Activated T-cell treated with anti-CD3 and anti-CD28 coated beads for 24 hours (primary cell): Measurements from ENCODE around the gene SEMA4B.
"Not testable (repeated sequence)": the region's sequence is repeated elsewhere in the genome, so short reads cannot be mapped to it uniquely, and the experiment has no call there.

Experiments
- DNase-seq: peaks from one replicate; pipeline ENCODE4 v3.0.0-alpha.2; 2020; ENCODE audit warnings: low read depth

Gene SEMA4B

DNA sequence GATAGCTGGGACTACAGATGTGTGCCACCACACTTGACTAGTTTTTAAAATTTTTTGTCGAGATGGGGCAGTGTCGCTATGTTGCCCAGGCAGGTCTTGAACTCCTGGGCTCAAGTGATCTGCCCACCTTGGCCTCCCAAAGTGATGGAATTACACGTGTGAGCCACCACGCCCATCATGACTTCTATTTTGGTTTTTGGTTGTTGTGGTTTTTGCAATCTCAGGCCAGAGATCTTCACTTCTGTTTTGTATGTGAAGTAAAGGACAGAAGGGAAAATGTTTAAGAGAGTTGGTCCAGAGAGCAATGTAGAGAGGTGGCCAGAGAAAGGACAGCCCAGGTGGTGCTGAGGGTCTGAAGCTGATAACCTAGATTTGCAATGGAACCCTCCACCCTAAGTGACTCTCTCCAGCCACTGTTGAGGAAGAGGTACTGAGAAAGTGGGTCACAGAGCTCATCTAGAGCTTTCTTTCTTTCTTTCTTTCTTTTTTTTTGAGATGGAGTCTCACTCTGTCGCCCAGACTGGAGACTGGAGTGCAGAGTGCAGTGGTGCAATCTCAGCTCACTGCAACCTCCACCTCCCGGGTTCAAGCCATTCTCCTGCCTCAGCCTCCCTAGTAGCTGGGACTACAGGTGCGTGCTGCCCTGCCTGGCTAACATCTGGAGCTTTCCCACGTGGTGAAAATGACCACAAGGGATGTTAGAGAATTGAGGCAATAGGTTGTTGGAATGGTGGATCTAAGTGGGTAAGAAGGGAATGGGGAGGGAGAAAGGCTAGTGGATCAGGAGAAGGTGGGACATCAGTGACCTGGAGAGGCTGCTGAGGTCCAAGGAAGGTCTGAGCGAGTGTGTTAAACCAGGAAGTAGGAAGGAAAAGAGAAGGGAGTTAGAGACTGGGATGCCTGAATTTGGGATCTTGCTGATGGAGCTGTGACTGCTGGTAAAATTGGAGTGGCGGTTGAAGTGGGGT lies 22.4 kb upstream of the SEMA4B start:
- DNase-seq, result no peak

- no peak for DNase-seq
Measured at GRCh38 chr15:90181776-90182175, 19.4 kb upstream of the SEMA4B start.

DNA sequence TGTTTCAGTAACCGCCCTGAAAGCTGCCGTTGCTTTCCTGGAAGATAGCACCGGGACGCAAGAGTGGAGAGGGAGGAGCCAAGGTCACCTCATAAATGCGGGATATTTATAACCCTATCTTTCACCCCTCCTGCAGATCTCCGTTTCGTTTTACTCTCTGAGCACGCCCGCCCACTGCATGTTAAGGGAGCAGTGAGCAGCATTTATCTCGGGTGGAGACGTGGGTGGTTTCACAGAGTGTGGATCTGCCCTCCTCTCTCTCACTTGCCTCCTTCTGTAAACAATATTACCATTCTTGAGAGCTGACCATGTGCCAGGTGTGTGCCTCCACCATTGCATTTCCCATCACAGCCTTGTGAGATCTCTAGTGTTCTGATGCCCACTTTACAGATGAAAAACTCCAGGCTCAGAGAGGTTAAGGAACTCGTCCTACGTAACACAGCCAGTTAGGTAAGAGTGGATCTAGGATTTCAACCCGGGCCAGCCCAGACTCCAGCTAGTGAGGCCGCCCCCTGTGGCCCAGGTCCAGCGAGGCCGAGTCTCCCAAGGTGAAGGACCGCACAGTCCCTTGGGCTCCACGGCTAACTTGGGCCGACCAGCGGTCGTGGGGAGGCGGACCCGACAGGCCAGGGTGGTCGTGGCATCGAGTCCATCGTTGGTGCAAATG lies 16.9 kb upstream of the SEMA4B start:
- no peak for DNase-seq

- DNase-seq, result peak; percentile 22
Measured at GRCh38 chr15:90184786-90185704, 16.1 kb upstream of the SEMA4B start.

DNA sequence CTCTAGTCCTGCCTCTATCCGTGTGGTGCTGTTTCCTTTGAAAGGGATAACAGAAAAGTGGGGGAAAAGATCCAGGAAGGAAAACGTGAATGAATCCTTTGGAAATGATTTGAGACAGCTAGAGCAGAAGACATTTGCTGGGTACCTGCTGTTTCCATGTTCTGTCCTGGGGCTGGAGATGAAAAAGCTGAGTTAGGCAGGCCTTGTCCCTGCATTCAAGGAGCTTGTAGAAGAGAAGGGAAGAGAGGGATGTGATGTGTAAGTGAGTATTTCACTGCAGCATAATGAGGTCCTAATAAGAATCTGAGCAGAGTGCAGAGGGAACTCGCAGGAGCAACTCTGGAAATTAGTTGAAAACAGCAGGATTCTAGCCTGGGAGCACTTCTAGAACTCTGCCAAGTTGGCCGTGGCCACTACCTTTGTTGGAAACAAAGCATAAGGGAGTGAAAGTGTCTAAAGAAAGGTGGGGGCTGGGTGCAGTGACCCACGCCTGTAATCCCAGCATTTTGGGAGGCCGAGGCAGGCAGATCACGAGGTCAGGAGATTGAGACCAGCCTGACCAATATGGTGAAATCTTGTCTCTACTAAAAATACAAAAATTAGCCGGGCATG lies 13.8 kb upstream of the SEMA4B start:
- no peak for DNase-seq

- not testable (repeated sequence) for DNase-seq
Measured at GRCh38 chr15:90188065-90188464, 13.1 kb upstream of the SEMA4B start.

DNA sequence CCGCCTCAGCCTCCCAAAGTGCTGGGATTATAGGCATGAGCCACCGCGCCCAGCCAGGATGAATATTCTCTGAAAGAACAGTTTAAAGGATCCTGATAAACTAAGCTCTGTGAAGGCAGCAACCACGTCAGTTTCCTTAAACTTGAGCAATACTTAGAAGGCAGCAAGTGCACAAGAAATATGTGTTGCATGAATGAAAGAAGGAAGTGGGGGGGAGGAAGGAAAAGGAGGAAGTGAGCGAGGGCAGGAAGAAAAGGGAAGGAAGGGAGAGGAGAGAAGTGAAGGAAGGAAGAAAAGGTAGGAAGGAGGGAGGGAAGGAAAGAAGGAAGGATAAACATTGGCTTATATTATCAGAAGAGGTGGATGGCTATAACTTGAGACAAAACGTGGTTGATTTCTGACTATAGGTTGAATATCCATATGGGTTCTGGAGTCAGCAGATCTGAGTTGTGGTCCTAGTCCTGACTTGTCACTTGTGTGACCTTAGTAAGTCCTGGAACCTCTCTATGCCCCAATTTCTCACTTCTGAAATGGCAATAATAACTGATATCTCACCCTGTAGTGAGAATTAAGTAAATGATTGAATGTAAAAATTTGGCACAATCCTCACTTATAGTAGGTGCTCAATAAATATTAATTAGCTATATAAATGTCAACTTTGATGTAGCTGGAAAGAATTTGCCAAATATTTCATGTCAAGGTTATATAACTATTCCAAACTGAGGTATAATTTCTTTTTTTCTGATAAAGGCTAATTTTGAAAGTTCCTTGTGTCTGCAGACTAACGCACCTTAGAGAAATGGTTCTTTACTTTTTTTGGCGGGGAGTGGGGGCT lies 12.0 kb upstream of the SEMA4B start:
- no peak for DNase-seq

DNA sequence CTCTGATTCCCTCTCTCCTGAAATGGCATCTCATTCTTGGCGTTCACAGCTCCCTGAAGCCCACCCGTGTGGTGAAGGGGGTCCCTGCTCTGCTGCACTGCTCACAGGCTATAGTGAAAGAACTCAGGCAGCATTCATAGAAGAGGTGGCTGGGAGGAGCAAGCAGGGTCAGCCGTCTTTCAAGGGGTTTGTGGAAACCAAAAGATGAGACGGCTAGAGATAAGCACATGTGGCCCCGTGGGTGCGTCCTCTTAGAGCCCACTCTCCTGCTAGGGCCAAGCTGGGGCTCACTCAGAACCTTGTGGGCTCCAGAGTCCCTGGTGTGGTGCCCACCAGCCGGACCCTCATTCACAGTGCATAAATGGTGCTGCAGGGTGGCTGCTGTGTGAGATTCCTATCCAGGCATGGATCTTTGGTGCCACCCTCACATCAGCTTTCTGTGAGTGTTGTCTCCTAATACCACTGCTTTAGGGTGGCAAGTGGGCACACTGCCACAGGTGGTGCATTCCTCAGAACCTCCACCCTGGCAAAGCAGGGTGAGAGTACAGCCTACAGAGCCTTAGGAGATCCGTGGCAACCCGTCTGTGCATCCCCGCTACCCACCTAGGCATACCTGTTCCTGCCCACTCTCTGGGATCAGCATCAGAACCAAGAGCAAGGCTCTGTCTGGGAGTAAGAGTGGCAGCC lies 11.2 kb upstream of the SEMA4B start:
- no peak for DNase-seq

- no peak for DNase-seq
Measured at GRCh38 chr15:90190606-90191343, 10.4 kb upstream of the SEMA4B start.

DNA sequence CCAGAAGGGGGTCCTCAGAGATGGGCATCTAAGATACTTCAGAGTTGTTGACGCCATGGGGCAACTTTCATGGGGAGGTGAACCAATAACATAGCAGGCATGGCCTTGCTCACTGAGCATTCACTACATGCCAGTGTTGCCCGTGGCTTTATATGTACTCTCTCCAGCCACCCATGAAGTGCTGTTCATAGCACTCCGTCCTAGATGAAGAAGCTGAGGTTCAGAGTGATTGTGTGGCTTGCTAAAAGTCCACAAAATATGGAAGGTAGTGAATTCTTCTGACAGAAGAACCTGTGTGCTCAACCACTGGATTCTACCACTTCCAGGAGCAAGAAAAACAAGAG lies 9.8 kb upstream of the SEMA4B start:
- DNase-seq, result no peak

- no peak for DNase-seq
Measured at GRCh38 chr15:90191794-90192509, 9.2 kb upstream of the SEMA4B start.

DNA sequence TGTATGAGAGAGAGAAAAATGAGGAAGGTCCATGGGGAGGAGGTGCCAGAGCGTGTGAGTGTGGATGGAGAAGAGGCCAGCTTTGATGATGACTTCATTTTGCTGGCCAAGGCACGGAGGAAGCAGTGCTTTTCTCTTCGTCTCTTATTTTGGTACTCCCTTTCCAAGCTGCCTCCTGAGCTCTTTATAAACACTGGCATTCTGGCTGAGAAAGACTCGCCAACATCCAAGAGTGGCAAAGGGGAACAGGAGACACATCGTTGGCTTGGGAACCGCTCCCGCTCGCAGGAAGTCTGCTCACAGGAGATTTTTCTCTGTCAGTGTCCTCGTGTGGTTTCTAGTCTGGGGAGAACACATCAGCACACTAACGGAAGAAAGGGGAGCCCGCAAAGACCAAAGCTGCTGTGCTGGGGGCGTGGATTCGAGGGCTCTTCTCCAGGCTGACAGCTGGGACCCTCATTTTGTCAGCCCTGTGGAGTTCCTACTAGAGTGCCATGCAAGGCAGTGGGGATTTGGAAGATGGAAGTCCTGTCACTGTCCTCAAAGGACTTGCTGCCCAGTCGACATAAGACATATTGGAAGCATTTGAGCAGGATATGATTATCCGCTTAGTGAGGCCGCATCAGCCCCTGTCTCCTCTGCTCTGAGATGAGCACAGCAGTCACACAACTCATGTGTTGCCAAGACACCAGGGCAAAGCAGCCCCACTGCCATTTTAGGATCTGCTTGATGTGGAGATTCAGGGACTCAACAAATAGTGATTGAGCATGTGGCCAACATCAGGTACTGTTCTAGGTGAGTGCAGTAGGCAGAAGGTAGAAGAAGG lies 8.0 kb upstream of the SEMA4B start:
- DNase-seq, result no peak

GRCh38 chr15:90194655-90195054 lies 6.5 kb upstream of the SEMA4B start:
- no peak for DNase-seq

GRCh38 chr15:90200534-90201129 lies 498 bp upstream of the SEMA4B start:
- DNase-seq, result no peak

DNA sequence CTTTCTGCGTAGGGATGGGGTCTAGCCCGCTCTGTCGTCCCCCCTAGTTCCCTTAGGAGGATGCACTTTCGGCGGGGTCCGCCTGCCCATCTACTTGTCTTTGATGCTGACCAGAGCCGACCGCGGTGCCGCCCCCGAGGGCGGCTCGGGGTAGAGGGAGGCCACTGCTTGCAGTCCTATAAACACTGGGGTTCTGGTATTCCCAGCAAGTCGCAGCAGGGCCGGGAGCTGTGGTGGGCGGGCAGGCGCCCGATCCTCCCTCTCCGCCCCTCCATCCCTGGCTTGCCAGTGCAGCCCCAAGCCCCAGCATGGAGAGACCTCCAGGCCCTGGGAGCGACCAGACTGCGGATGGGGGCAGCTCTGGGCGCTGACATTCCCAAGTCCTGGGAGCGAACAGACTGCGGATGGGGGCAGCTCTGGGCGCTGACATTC lies 830 bp downstream of the SEMA4B start:
- DNase-seq, result no peak

DNA sequence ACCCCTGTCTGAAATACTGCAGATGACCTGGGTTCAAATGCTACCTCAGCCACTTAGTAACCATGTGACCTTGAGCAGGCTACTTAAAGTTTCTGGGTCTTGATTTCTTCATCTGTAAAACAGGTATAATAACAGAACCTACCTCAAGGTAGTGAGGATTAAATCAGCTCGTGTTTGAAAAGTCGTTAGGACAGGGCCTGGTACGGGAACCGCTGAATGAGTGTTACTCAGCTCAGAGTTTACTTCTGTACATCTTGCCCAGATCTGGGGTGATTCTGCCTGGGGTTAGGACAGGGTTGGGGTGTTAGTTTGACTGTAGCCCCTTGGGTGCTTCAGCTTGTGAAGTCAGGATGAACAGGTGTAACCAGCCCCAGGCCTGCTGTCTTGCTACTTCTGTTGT lies 1.8 kb downstream of the SEMA4B start:
- DNase-seq, result no peak

DNA sequence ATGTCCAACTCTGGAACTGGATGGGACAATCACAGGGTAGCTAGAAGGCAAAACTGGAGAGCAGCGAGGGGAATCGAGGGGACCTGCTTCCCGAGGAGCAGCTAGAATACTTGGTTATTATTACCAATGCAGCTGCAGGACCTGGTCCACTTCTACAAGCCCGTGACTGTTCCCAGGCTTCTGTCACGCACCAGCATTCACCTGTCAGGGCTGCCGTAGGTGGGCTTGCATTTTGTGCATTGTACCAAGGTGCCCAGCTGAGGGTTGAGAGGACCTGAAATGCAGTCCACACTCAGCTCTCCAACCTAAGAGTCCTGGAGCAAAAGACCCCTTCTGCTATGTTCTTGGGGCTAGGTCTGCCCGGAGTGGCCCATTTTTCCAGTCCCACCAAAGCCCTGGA lies 2.3 kb downstream of the SEMA4B start:
- DNase-seq, result no peak

- no peak for DNase-seq
Measured at GRCh38 chr15:90203922-90204321, 2.8 kb downstream of the SEMA4B start.
